ENCODE data around the gene ABI2.

The ABI2 gene

GRCh38 chr2:203440671-203441070 lies 112.5 kb downstream of the ABI2 start:
- no peak for DNase-seq (ENCODE audit: low read depth)
- no peak for TF ChIP-seq MAX (IDR thresholded peaks at IDR 0.05; ENCODE audit: low read depth, low read length)
- no peak for TF ChIP-seq POLR2A (IDR thresholded peaks at IDR 0.05; ENCODE audit: extremely low read depth, insufficient read length)
- TF ChIP-seq MYC (IDR thresholded peaks at IDR 0.05; ENCODE audit: low read depth, low read length): no peak
- TF ChIP-seq CTCF (IDR thresholded peaks at IDR 0.05; ENCODE audit: low read depth, low read length): no peak
- no peak overlapping the region for H3K4me3 ChIP-seq (ENCODE audit: low read depth, low read length)

- TF ChIP-seq CTCF (IDR thresholded peaks at IDR 0.05; ENCODE audit: low read depth, low read length) (no peak), POLR2A (IDR thresholded peaks at IDR 0.05; ENCODE audit: extremely low read depth, insufficient read length) (no peak), MAX (IDR thresholded peaks at IDR 0.05; ENCODE audit: low read depth, low read length) (no peak), MYC (IDR thresholded peaks at IDR 0.05; ENCODE audit: low read depth, low read length) (no peak)
- no peak overlapping the region for H3K4me3 ChIP-seq (ENCODE audit: low read depth, low read length)
- DNase-seq (ENCODE audit: low read depth): no peak
These were observed 113.3 kb downstream of the ABI2 start for GRCh38 chr2:203441463-203441862.

GRCh38 chr2:203442463-203442862 lies 114.3 kb downstream of the ABI2 start:
- no peak for DNase-seq (ENCODE audit: low read depth)
- TF ChIP-seq CTCF (IDR thresholded peaks at IDR 0.05; ENCODE audit: low read depth, low read length) (no peak), MAX (IDR thresholded peaks at IDR 0.05; ENCODE audit: low read depth, low read length) (no peak), MYC (IDR thresholded peaks at IDR 0.05; ENCODE audit: low read depth, low read length) (no peak), POLR2A (IDR thresholded peaks at IDR 0.05; ENCODE audit: extremely low read depth, insufficient read length) (no peak)
- H3K4me3 ChIP-seq (ENCODE audit: low read depth, low read length): no peak overlapping the region

GRCh38 chr2:203444738-203445137 lies 116.5 kb downstream of the ABI2 start:
- TF ChIP-seq POLR2A (IDR thresholded peaks at IDR 0.05; ENCODE audit: extremely low read depth, insufficient read length) (no peak), MYC (IDR thresholded peaks at IDR 0.05; ENCODE audit: low read depth, low read length) (no peak), CTCF (IDR thresholded peaks at IDR 0.05; ENCODE audit: low read depth, low read length) (no peak), MAX (IDR thresholded peaks at IDR 0.05; ENCODE audit: low read depth, low read length) (no peak)
- H3K4me3 ChIP-seq (ENCODE audit: low read depth, low read length): no peak overlapping the region
- no peak for DNase-seq (ENCODE audit: low read depth)

- H3K4me3 ChIP-seq (ENCODE audit: low read depth, low read length): no peak overlapping the region
- peak; percentile 15 for DNase-seq (ENCODE audit: low read depth)
- TF ChIP-seq MYC (IDR thresholded peaks at IDR 0.05; ENCODE audit: low read depth, low read length): no peak
- TF ChIP-seq CTCF (IDR thresholded peaks at IDR 0.05; ENCODE audit: low read depth, low read length): no peak
- no peak for TF ChIP-seq MAX (IDR thresholded peaks at IDR 0.05; ENCODE audit: low read depth, low read length)
- no peak for TF ChIP-seq POLR2A (IDR thresholded peaks at IDR 0.05; ENCODE audit: extremely low read depth, insufficient read length)
These were observed 117.9 kb downstream of the ABI2 start for GRCh38 chr2:203446071-203446481.

GRCh38 chr2:203446780-203447179 lies 118.6 kb downstream of the ABI2 start:
- no peak for DNase-seq (ENCODE audit: low read depth)
- TF ChIP-seq MYC (IDR thresholded peaks at IDR 0.05; ENCODE audit: low read depth, low read length): no peak
- no peak overlapping the region for H3K4me3 ChIP-seq (ENCODE audit: low read depth, low read length)

All from NB4 (cell line).